SKM-1 (cell line): Measurements from ENCODE around the gene PPL.
"Not testable (repeated sequence)": the region's sequence is repeated elsewhere in the genome, so short reads cannot be mapped to it uniquely, and the experiment has no call there.

Experiments used
- DNase-seq: peaks from one replicate; lab custom pipeline; 2025; ENCODE audit not compliant: unreplicated experiment; lab: John Stamatoyannopoulos, UW

The PPL gene

GRCh38 chr16:4958510-4959438 lies 21.8 kb upstream of the PPL start:
- DNase-seq = no peak

DNA sequence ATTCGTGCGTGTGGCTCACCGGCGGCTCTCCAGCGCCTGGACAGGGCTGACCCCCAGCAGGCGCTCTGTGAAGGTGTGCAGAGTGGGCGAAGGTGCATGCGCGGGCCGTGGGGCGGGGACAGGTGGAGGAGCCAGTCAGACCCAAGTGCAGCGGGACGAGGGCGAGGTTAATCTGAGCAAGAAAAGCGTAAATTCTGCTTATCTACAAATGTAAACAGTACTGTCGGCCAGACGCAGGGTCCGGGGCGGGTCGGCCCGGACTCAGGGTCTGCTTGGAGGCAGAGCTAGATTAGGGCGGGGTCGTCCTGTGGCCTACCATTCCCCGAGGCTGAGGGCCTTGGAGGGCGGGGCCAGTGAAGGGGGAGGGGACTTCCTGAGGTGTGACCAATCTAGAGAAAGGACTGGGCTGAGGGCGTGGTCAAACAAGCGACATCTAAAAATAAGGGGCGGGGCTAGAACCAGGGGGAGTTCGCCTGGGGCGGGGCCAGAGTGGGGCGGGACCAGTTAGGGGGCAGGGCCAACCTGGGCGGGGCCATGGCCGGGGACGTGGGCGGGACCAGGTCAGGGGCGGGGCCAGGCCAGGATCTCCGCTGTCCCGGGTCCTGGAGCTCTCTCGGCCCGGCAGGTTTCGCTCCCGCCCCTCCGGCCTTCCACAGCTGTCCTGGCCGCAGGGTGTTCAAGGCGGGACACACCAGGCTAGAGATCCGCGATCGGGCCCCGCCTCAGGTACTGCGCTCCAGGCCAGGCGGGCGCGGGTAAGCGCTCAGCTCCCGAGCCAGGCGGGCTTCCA lies 21.0 kb upstream of the PPL start, which contains the start of gene SEC14L5:
TSS of gene SEC14L5 (plus strand) at position 611 of the 790 bp plus-strand sequence. CDS start 994 bp downstream, outside the sequence.
- DNase-seq = peak; percentile 93

GRCh38 chr16:4957420-4957719 lies 20.4 kb upstream of the PPL start:
- no peak for DNase-seq

GRCh38 chr16:4954714-4955113 lies 17.8 kb upstream of the PPL start:
- DNase-seq = no peak

DNA sequence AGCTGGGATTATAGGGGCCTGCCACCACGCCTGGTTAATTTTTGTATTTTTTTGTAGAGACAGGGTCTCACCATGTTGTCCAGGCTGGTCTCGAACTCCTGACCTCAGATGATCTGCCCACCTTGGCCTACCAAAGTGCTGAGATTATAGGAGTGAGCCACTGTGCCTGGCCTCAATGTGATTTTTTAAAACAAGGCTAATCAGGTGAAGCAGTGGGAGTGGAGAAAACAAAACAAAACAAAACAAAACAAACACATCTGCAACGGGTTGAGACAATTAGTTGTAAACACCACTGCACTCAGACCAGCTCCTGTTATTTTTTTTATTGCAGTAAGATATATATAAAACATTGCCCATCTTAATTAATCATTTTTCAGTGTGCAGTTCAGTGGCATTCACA lies 14.6 kb upstream of the PPL start:
- not testable (repeated sequence) for DNase-seq

DNA sequence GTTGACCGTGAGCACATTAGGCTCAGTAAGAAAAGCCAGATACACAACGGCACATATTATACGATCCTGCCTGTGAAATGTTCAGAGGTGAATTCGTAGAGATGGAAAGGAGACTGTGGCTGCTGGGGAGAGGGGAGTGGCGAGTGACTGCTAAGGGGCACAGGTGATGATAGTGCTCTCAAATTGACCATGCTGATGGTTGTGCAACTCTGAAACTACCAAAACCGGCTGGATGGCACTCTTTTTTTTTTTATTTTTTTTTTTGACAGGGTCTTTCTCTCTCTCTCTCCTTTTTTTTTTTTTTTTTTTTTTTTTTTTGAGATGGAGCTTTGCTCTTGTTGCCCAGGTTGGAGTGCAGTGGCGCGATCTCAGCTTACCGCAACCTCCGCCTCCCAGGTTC lies 13.0 kb upstream of the PPL start:
- DNase-seq = no peak

- no peak for DNase-seq
Observed at GRCh38 chr16:4948903-4949766, 12.2 kb upstream of the PPL start.

GRCh38 chr16:4947722-4948503 lies 11.0 kb upstream of the PPL start:
- DNase-seq = peak; percentile 96

DNA sequence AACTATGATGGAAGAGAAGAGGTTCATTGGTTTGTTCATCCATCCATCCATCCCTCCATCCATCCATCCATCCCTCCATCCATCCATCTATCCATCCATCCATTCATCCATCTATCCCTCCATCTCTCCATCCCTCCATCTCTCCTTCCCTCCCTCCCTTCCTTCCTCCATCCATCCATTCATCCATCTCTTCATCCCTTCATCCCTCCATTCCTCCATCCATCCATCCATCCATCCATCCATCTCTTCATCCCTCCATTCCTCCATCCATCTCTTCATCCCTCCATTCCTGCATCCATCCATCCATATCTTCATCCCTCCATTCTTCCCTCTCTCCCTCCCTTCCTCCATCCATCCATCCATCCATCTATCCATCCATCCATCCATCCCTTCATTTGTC lies 10.0 kb upstream of the PPL start:
- DNase-seq = no peak

- DNase-seq = no peak
Observed at GRCh38 chr16:4945560-4946502, 8.9 kb upstream of the PPL start.

DNA sequence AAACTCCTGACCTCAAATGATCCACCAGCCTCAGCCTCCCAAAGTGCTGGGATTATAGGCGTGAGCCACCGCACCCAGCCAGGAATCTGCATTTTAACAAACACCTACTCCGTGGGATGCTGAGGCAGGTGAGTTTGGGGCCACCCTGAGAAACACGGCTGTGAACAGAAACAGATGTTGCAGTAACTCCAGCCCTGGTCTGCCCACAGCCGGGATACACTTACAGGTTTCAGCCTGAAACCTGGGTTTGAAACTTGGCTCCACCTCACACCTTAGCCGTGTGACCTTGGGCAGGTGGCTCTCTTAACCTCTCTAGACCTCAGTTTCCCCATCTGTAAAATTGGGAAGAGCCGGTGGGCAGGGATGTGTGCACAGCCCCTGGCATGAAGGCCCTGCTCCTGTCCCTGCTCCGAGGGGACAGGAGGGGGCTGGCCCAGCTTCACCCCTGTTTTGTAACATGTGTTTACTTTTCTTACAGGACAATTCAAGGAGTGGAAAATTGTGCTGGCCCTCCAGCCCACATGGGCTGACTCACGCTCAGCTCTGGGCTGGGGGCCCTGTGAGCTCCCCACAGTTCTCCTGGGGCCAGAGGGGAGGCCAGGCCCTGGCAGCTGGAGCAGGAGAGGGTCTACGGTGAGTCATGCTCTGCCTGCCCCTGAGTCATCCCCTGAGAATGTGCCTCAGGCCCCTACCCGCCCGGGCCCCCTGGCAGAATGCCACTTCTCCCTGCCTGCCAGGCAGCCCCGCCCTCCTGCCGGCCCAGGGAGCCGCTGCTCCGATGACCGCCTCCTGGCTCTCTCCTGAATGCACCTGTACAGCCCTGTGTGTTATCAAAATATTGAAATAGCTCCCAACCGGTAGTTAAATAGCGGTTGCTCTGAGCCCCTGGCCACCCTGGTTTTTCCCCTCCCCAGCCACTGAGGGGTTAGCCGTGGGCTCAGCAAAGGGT lies 7.7 kb upstream of the PPL start:
- DNase-seq = no peak

DNA sequence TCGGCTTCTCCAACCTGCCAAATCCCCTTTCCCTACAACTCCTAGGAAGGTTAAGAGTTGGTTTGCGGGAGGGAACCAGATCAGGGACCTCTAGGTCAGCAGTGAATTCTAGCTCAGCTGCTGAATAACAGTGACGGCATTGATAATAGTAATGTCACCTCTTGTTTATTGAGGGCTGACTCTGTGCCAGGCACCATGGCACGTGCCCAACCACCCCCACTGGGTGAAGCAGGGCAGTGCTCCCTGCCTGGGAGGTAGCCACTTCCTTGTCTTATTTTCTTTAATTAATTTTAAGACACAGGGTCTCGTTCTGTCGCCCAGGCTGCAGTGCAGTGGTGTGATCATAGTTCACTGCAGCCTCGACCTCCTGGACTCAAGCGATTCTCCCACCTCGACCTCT lies 5.5 kb upstream of the PPL start:
- DNase-seq = no peak

- no peak for DNase-seq
Observed at GRCh38 chr16:4940719-4941118, 3.8 kb upstream of the PPL start.

DNA sequence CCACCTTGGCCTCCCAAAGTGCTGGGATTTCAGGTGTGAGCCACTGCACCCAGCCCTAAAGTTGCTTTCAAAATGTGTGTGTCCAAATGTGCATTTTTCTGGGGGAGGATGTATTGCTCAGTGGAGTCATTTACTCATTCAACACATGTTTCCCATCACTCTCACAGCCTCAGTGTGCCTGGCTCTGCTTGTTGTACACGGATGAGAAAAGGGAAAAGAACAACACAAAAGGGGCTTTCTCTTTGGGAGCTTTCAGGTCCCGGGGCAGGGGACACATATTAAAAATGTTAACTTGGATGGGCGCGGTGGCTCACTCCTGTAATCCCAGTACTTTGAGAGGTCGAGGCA lies 1.7 kb upstream of the PPL start:
- DNase-seq = no peak

- no peak for DNase-seq
Observed at GRCh38 chr16:4937782-4938682, 1.1 kb upstream of the PPL start.

GRCh38 chr16:4936181-4936990 lies 562 bp downstream of the PPL start:
- DNase-seq = no peak
